AG04450 (cell line): ENCODE results near the gene SEPTIN10. TPM values are rescaled to one million over a fixed set of nuclear protein-coding genes. Genes with fewer than 3 reads are reported as not detected.
A peak's percentile ranks its signal among the peaks of the same experiment; 100 is the strongest.

ENCODE experiments used
- CTCF ChIA-PET: fragments of 300-600, 350-600 bp; formaldehyde crosslinking; extraction: SDS; loops from one replicate; lab custom pipeline; 2022; ENCODE audit warnings: antibody characterized with exemption, inconsistent platforms; lab: Charles Lee
- POLR2A ChIA-PET: fragments of 350-600 bp; formaldehyde crosslinking; extraction: SDS; loops from one replicate; lab custom pipeline; 2021; ENCODE audit warnings: antibody characterized with exemption, inconsistent platforms; lab: Yijun Ruan, JAX
- DNase-seq: peaks from one replicate; pipeline ENCODE4 v3.0.0-alpha.2; 2011; ENCODE audit warnings: low read depth, low spot score
- H3K27ac ChIP-seq: one replicate; pipeline ENCODE4 v1.5.1; 2012; ENCODE audit warnings: low read depth, low read length, control low read depth
- H3K27me3 ChIP-seq: one replicate; pipeline ENCODE4 v1.6.0; 2012; ENCODE audit warnings: low read length; ENCODE audit not compliant: control insufficient read depth, insufficient read depth
- H3K4me3 ChIP-seq: 2 replicates; pipeline ENCODE4 v1.5.1; 2011; ENCODE audit warnings: mild to moderate bottlenecking, low read depth, low read length, control low read depth
- H3K9me3 ChIP-seq: 2 replicates; pipeline ENCODE4 v1.5.1; 2012; ENCODE audit warnings: low read length; ENCODE audit not compliant: control insufficient read depth, insufficient read depth
- CTCF ChIP-seq: IDR thresholded peaks from 2 replicates; pipeline ENCODE4 v1.5.1; 2011; ENCODE audit warnings: low read depth, low read length, control low read depth, inconsistent platforms
- polyA plus RNA-seq: library from polyadenylated mRNA; depleted of rRNA; stranded (reverse); fragments of >200 nt; gene quantifications from 2 replicates; pipeline ENCODE4 v1.2.3, GENCODE V29; 2011

SEPTIN10 gene
- polyA plus RNA-seq, 1 experiment, result 105 TPM

- no peak overlapping the region for H3K4me3 ChIP-seq
- CTCF ChIA-PET, result interaction anchor here (1.7 kb wide), 1 partner anchor 187 kb away, joined by 5 read pairs; no protein-coding TSS in a partner anchor
- H3K27ac ChIP-seq, result no peak overlapping the region
- no peak for TF ChIP-seq CTCF
- H3K9me3 ChIP-seq, result no peaks in the 10 kb centered on the region
- POLR2A ChIA-PET, result interaction anchor here (0.6 kb wide), 2 partner anchors 12 to 14 kb away, joined by 3 to 4 read pairs; no protein-coding TSS in a partner anchor
- no peaks in the 10 kb centered on the region for H3K27me3 ChIP-seq
- DNase-seq, result no peak
Observed at GRCh38 chr2:109549016-109549590, 64.7 kb downstream of the SEPTIN10 start.

- no peak for TF ChIP-seq CTCF
- Histone ChIP-seq H3K27ac (no peak overlapping the region), H3K27me3 (no peaks in the 10 kb centered on the region), H3K9me3 (no peaks in the 10 kb centered on the region), H3K4me3 (no peak overlapping the region)
- no peak for DNase-seq
- POLR2A ChIA-PET, result interaction anchor here (0.6 to 3.1 kb wide), 2 partner anchors 66 to 341 kb away, joined by 11 to 13 read pairs; partner anchors contain the start of genes SEPTIN10 and SOWAHC
- CTCF ChIA-PET, result interaction anchor here (1.0 to 7.3 kb wide), 21 partner anchors 7 to 420 kb away, joined by 3 to 216 read pairs (median 10); partner anchors contain the start of genes SEPTIN10 and SOWAHC
Observed at GRCh38 chr2:109547280-109547679, 66.5 kb downstream of the SEPTIN10 start.

GRCh38 chr2:109545828-109546713 is 67.7 kb downstream of the SEPTIN10 start:
- H3K27me3 ChIP-seq, result no peaks in the 10 kb centered on the region
- no peaks in the 10 kb centered on the region for H3K9me3 ChIP-seq
- ChIA-PET CTCF (interaction anchor here (0.6 to 7.3 kb wide), 45 partner anchors 8 to 685 kb away, joined by 3 to 216 read pairs (median 6); partner anchors contain the start of genes SEPTIN10, SH3RF3 and SOWAHC), POLR2A (interaction anchor here (0.6 to 3.1 kb wide), 2 partner anchors 64 to 68 kb away, joined by 6 to 13 read pairs; partner anchors contain the start of genes SEPTIN10 and SOWAHC)
- no peak overlapping the region for H3K4me3 ChIP-seq
- TF ChIP-seq CTCF, result peak; percentile 97
- peak; percentile 27 for DNase-seq
- no peak overlapping the region for H3K27ac ChIP-seq

GRCh38 chr2:109542384-109542783 is 71.4 kb downstream of the SEPTIN10 start:
- Histone ChIP-seq H3K4me3 (no peak overlapping the region), H3K27me3 (no peaks in the 10 kb centered on the region), H3K9me3 (no peaks in the 10 kb centered on the region), H3K27ac (no peak overlapping the region)
- no peak for DNase-seq
- CTCF ChIA-PET, result interaction anchor here (7.3 kb wide), 1 partner anchor 193 kb away, joined by 216 read pairs; no protein-coding TSS in a partner anchor
- no peak for TF ChIP-seq CTCF
- POLR2A ChIA-PET, result no interaction called here
